Measurements from ENCODE around the gene CCDC34. TPM values are rescaled to one million over a fixed set of nuclear protein-coding genes. Genes with fewer than 3 reads are reported as not detected.

The CCDC34 gene
- total and polyA plus RNA-seq, 2 of the 4 experiments (the other 2 are of a cell fraction): 2.5 to 4.5 TPM

DNA sequence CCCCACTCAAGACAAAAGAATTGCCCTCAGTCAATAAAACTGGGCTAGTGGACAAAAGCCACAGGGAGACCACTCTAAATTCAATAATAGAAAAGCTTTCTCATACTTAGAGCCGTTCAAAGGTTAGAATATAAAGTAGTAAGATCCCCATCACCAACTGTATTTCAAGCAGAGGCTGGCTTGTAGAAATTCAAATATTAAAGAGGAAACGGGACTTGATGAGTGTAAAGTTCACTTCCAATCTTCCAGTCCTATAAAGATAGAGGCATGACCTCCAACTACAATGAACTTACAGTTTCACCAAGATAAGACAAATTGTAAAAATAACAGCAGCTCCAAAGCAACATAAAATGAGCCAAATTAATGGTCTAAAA lies 70.4 kb downstream of the CCDC34 start:
- peaks cover 6% of the 10 kb centered on the region for H3K27me3 ChIP-seq (ENCODE audit: control insufficient read depth, insufficient read depth, low read length)
- no CpG with 5 or more reads among the region's 2 CpGs for WGBS, 2 experiments (ENCODE audit: extremely low coverage in 2 of 2, insufficient read length in 1 of 2)
- peaks cover 4% of the 10 kb centered on the region; the same call in 1 of the 2 replicates for H3K4me1 ChIP-seq (ENCODE audit: control insufficient read depth, insufficient read depth, low read length)
- no peak overlapping the region for H4K91ac ChIP-seq (ENCODE audit: insufficient read depth, low read depth, low read length)
- no peak overlapping the region for H4K5ac ChIP-seq (ENCODE audit: low read depth, low read length)
- H3K79me1 ChIP-seq (ENCODE audit: low read depth in 1 of 2, low read length in 2 of 2): no peaks in the 10 kb centered on the region
- H4K20me1 ChIP-seq (ENCODE audit: insufficient read depth, low read length): no peaks in the 10 kb centered on the region
- no peak overlapping the region for H3K9ac ChIP-seq (ENCODE audit: low read depth, low read length)
- DNase-seq (no peak), ATAC-seq (ENCODE audit: low read depth) (no peak)
- no peak overlapping the region for H2BK15ac ChIP-seq (ENCODE audit: low read depth, low read length)
- H3K27ac ChIP-seq (ENCODE audit: insufficient read depth, low read length): no peak overlapping the region
- H3K23ac ChIP-seq (ENCODE audit: low read depth, low read length): no peak overlapping the region
- H2AK9ac ChIP-seq (replicated peaks; ENCODE audit: low read depth, low read length, poor library complexity): no peak overlapping the region
- CTCF ChIA-PET: no interaction called here
- no peak overlapping the region for H2BK20ac ChIP-seq (ENCODE audit: low read depth, low read length)
- no peak overlapping the region for H4K8ac ChIP-seq (ENCODE audit: low read depth in 2 of 2, low read length in 2 of 2)
- no peak overlapping the region for H3K14ac ChIP-seq (replicated peaks; ENCODE audit: low read depth, low read length)
- no peak overlapping the region for H3K4me2 ChIP-seq (ENCODE audit: low read depth, low read length)
- dilution Hi-C loops (cut with HindIII; ENCODE audit: low sequenced_read_pairs, unreplicated experiment) (no loop called here), intact Hi-C loops (cut with micrococcal nuclease) (no loop called here), in situ Hi-C loops (cut with MboI; ENCODE audit: low sequenced_read_pairs) (no loop called here)
- no peaks in the 10 kb centered on the region for H3K9me3 ChIP-seq (ENCODE audit: control insufficient read depth, insufficient read depth, low read length)
- H2AK5ac ChIP-seq (ENCODE audit: low read depth, low read length): no peak overlapping the region
- no peaks in the 10 kb centered on the region for H3K9me1 ChIP-seq (ENCODE audit: insufficient read depth, low read length)
- H2AFZ ChIP-seq (replicated peaks; ENCODE audit: low read length, poor library complexity): no peak overlapping the region
- H3K36me3 ChIP-seq (ENCODE audit: control insufficient read depth, insufficient read depth, low read length): no peaks in the 10 kb centered on the region
- no peak overlapping the region for H3K18ac ChIP-seq (ENCODE audit: low read depth, low read length)
- POLR2A ChIA-PET (ENCODE audit: unreplicated experiment): no interaction called here
- BruUV-seq (replicated peaks): no TSS peak
- H3K4ac ChIP-seq (ENCODE audit: low read depth, low read length): no peak overlapping the region
- TF ChIP-seq NFE2L2 (IDR thresholded peaks at IDR 0.05; ENCODE audit: low read depth, low read length) (no peak), MAFK (IDR thresholded peaks at IDR 0.05; ENCODE audit: low read depth, low read length) (no peak), MAZ (IDR thresholded peaks at IDR 0.05; ENCODE audit: borderline replicate concordance, low read depth, low read length) (no peak), RAD21 (IDR thresholded peaks at IDR 0.05; ENCODE audit: low read length) (no peak), POLR2A (IDR thresholded peaks at IDR 0.05; ENCODE audit: low read depth, low read length) (no peak), FOS (IDR thresholded peaks at IDR 0.05; ENCODE audit: low read depth, low read length) (no peak), MXI1 (IDR thresholded peaks at IDR 0.05; ENCODE audit: borderline replicate concordance, low read depth, low read length) (no peak), BHLHE40 (IDR thresholded peaks at IDR 0.05; ENCODE audit: low read depth, low read length) (no peak), RCOR1 (IDR thresholded peaks at IDR 0.05; ENCODE audit: insufficient replicate concordance, low read length) (no peak), RFX5 (IDR thresholded peaks at IDR 0.05; ENCODE audit: low read depth, low read length) (no peak), SMC3 (IDR thresholded peaks at IDR 0.05; ENCODE audit: low read depth, low read length) (no peak)
- TF ChIP-seq, protein P1, sequence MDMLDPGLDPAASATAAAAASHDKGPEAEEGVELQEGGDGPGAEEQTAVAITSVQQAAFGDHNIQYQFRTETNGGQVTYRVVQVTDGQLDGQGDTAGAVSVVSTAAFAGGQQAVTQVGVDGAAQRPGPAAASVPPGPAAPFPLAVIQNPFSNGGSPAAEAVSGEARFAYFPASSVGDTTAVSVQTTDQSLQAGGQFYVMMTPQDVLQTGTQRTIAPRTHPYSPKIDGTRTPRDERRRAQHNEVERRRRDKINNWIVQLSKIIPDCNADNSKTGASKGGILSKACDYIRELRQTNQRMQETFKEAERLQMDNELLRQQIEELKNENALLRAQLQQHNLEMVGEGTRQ (IDR thresholded peaks at IDR 0.05; ENCODE audit: low read depth, low read length): no peak
- no peak overlapping the region for H2BK5ac ChIP-seq (ENCODE audit: low read depth, low read length, poor library complexity, severe bottlenecking)
- H2BK120ac ChIP-seq (ENCODE audit: low read depth, low read length): no peak overlapping the region
- no peak overlapping the region for H3K4me3 ChIP-seq (ENCODE audit: insufficient read depth, low read depth, low read length)
- no peak overlapping the region for H3K56ac ChIP-seq (ENCODE audit: extremely low read depth, insufficient read depth, low read length)

Measured in IMR-90 (cell line).